HG02943 (cell line): Measurements from ENCODE around the gene TGM6.

ENCODE experiments used
- ATAC-seq: cut with Tn5 transposase; IDR thresholded peaks from one replicate; pipeline ENCODE4 v1.9.1; 2021; ENCODE audit warnings: mild to moderate bottlenecking, low read depth, moderate library complexity; ENCODE audit not compliant: unreplicated experiment

Gene TGM6

DNA sequence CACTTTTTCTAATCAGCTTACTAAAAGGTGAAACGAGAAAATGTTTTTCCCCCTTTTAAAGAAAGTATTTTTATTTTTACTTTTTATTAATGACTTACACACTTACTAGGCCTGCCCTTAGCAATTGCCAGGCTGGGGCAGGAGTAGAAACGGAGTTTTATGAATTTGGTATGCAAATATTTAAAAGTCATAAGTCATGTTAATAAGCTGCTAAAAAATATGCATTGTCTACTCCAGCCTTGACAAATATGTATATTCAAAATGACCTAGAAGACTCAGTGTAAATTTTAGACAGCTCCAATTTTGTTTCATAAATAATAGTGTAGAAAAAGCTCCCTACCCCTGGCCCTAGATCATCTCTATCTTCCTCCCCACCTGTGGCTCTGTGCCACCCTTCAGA is 17.5 kb upstream of the TGM6 start:
- no peak for ATAC-seq

DNA sequence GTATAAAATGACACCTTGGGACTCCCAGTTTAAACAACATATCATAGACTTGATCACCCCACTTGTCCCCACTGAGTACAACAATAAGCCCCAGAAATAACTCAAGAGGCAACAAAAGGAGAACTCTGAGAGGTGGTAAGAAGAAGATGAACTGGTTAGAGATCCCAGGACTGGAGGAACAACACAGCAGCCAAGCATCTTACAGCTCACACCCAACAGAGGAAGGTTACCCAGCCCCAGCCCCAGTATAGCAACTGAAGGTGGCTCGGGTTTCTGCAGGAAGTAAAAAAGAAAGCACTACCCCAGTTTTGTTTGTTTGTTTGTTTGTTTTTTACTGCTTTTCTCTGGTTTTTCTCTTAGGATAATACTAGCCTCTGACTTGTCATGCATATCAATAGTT is 17.1 kb upstream of the TGM6 start:
- ATAC-seq: no peak

DNA sequence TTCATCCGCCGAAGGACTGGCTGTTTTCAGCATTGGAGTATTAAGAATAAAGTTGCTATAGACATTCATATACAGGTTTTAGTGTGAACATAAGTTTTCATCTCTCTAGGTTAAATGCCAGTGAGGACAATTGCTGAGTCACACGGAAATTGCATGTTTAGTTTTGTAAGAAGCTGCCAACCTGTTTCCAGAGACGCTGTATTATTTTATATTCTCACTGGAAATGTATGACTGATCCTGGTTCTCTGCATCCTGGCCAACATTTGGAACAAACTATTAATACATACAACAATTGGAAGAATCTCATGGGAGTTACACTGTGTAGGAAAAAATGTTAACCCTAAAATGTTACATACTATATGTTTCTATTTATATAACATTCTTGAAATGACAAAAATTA is 16.7 kb upstream of the TGM6 start:
- no peak for ATAC-seq

- no peak for ATAC-seq
Observed at GRCh38 chr20:2365091-2365490, 15.6 kb upstream of the TGM6 start.

DNA sequence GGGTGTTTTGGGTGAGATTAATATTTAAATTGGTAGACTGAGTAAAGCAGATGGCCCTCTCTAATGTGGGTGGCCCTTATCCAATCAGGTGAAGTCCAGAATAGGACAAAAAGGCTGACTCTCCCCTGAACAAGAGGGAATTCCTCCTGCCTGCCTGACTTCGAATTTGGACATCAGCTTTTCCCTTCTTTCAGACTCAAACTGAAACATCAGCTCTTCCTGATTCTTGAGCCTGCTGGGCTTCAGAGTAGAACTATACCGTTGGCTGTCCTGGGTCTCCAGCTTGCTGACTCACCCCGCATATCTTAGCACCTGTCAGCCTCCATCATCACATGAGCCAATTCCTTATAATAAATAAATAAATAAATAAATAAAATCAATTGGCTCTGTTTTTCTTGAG is 15.0 kb upstream of the TGM6 start:
- no peak for ATAC-seq

- ATAC-seq: no peak
Observed at GRCh38 chr20:2368621-2369020, 12.1 kb upstream of the TGM6 start.

DNA sequence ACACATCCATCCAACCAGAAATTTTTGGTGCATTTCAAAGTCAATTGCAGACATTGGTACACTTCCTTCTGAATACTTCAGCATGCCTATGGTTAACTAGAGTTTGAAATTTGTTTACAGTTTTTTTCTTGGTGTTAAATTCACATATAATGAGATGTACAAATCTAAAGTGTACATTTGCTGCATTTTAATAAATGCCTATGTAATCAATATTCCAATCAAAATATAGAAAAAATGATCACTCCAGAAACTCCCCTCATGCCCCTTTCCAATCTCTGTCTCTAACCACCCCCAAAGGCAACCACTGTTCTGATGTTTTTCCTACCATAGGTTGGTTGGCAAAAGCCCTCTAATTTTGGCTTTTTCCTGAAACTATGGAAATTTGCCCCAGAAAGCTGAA is 7.6 kb upstream of the TGM6 start:
- no peak for ATAC-seq

- ATAC-seq: no peak
Observed at GRCh38 chr20:2374346-2375125, 6.2 kb upstream of the TGM6 start.

- no peak for ATAC-seq
Observed at GRCh38 chr20:2378893-2379292, 1.8 kb upstream of the TGM6 start.

DNA sequence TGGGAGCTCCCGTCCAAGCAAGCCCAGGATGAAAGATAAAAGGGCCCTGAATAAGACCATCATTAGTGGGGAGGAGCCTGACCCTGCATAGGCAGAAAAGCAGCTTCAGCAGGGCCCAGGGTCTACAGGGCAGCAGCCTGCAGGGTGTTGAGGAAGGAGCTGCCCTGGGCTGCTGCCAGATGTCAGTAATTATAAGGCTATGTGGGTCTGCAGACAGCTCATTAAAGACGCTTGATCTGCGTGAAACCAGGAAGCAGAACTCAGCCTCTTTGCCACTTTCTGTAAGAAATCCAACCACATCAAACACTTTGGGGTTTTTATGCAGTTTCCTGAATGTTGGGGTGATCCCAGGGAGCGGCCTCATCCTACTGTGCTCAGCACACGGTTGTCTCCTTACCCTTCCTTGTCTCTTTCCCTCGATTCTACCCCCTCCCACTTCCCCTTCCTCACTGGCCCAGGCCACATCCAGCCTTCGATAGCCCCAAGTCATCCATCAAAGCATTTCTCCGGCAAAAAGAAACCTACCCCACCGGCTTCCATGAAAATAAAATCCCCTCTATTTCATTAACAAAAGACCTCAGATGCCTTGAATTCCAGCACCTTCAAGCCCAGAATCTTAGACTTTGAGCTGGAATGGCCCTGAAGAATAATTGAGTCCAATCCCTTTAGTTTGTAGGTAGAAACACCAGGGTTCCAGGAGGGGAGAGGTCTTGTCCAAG is 1.0 kb upstream of the TGM6 start:
- no peak for ATAC-seq

DNA sequence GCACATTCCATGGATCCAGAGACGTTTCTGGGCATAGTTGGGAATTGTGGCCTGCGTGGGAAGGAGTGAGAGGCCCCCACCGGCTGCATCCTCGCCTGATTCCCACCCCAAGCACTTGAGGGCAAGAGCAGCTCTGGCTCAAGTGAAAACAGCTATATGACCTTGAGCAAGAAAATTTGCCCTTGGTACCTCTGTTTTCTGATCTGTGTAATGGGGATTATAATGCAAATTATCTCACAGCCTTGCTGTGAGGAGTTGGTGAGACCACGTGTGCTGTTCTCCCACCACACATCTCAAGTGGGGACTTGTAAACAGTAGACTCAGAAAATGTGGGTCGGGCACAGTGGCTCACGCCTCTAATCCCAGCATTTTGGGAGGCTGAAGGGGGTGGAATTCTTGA is 602 bp downstream of the TGM6 start:
- no peak for ATAC-seq

GRCh38 chr20:2382833-2383232 is 2.1 kb downstream of the TGM6 start:
- no peak for ATAC-seq

DNA sequence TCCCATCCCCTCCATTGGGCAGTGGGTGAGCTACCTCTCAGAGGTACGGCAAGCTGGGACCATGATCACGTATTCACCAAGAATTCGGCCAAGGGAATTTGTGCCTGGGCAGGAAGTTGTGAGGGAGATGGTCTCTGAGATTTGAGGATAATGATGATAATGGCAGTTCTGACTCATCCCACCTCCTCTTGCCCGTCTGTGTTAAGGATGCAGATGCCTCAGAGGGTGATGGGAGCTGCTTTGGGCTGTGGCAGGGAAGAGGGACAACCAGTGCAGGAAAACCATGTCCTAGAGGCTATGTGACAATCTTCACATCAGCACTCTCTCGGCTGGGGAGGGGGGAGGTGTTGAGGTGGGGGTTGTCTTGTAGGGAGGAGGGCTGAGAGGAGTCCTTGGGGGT is 4.3 kb downstream of the TGM6 start:
- ATAC-seq: no peak

DNA sequence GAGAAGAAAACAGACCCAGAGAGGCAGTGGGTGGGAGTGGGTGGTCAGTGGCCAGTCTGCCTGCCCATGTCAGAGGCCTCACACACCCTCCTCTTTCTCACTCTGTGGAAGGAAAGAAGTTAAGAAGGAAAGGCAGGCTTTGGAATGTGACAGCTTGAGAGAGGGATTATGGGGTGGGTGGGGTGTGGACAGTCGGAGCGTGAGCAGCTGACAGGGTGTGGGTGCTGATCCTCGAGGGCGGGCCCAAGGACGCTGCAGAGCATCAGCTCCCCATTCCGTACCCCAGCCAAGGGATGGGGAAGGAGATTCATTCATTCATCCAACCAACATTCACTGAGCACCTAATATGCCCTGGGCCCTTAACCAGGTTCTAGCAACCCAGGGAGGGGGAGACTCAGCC is 4.8 kb downstream of the TGM6 start:
- no peak for ATAC-seq

- ATAC-seq: no peak
Observed at GRCh38 chr20:2386516-2387179, 5.9 kb downstream of the TGM6 start.

GRCh38 chr20:2387180-2387577 is 6.5 kb downstream of the TGM6 start:
- no peak for ATAC-seq

GRCh38 chr20:2387580-2387979 is 6.9 kb downstream of the TGM6 start:
- no peak for ATAC-seq

DNA sequence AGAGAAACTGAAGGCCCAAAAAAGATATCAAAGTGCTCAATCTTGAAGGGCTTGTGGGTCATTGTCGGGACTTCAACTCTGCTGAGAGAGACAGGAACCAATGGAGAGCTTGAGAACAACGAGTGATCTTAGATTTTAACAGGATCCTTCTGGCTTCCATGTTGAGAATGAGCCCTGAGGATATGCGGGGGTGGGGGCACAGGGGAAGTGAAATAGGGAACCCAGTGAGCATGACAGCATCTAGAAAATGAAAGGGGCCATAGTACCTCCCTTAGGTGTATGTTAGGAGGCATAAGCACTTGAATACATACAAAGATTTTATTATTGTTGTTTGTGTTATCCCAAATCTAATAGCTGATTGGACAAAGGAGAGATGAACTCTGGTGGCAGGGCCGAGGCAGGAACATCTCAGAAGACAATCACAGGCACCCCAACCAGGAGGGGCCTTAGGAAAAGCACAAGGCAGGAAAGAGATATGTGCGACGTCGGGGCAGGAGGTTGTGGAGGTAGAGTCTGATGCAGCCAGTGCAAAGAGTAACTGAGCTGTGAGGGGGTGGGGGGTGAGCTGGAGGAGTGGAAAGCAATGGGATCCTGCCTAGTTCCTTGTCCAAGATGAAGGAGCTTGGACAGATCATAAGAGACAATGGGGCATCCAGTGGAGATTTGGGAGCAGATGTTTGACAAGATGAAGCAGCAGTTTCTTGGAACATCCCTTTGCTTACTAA is 10.4 kb downstream of the TGM6 start:
- no peak for ATAC-seq

GRCh38 chr20:2394411-2395055 is 13.8 kb downstream of the TGM6 start:
- ATAC-seq: no peak

DNA sequence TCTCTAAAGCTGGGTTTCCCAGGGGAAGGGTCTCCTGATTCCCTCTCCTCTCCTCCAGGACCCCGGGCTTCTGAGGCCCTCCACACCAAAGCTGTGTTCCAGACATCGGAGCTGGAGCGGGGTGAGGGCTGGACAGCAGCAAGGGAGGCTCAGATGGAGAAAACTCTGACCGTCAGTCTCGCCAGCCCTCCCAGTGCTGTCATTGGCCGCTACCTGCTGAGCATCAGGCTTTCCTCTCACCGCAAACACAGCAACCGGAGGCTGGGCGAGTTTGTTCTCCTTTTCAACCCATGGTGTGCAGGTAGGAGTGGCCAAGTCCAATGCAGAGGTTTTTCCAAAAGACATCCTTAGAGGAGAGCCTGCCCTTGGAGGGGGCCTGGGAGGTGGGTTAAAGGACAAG is 14.4 kb downstream of the TGM6 start:
- no peak for ATAC-seq
